K562 (cell line): ENCODE results near the gene PDCD1. TPM values are rescaled to one million over a fixed set of nuclear protein-coding genes. Genes with fewer than 3 reads are reported as not detected.

Experiments
- CCNT2 ChIP-seq: IDR thresholded peaks from 2 replicates; pipeline ENCODE4 v1.6.1; 2011; ENCODE audit warnings: borderline replicate concordance, low read depth, mild to moderate bottlenecking, moderate library complexity, mixed read lengths, low read length; ENCODE audit not compliant: insufficient read length; ENCODE audit errors: extremely low read depth
- CREB3 ChIP-seq: fragments of 450-650 bp; conservative IDR thresholded peaks from 2 replicates; pipeline ENCODE4 v1.6.1; 2016; ENCODE audit warnings: missing genetic modification characterization, low read depth, mild to moderate bottlenecking, missing compliant biosample characterization, moderate library complexity
- CTCFL ChIP-seq: IDR thresholded peaks from 2 replicates; pipeline ENCODE4 v1.6.1; 2011; ENCODE audit warnings: borderline replicate concordance, low read depth, mild to moderate bottlenecking, moderate library complexity, low read length; ENCODE audit not compliant: insufficient read depth, poor library complexity, severe bottlenecking
- CXXC5 ChIP-seq: fragments of 250-450 bp; sonication (Bioruptor Pico); IDR thresholded peaks from 2 replicates; pipeline ENCODE4 v1.8.0; 2022; ENCODE audit warnings: inconsistent platforms, mild to moderate bottlenecking, moderate library complexity
- GATAD2A ChIP-seq: fragments of 450-650 bp; IDR thresholded peaks from 2 replicates; pipeline ENCODE4 v1.6.1; 2017
- HOXB6 ChIP-seq: fragments of 250-450 bp; sonication (Bioruptor Pico); IDR thresholded peaks from 2 replicates; pipeline ENCODE4 v1.5.1; 2022; ENCODE audit warnings: mild to moderate bottlenecking, borderline replicate concordance
- JUN ChIP-seq, 2 experiments: sonication (generic) in 1 of 2; formaldehyde crosslinking in 1 of 2; IDR thresholded peaks; 2 replicates each; pipeline versions ENCODE4 v1.6.1 to v1.8.0; 2012 to 2022; ENCODE audit warnings: borderline replicate concordance in 2 of 2, mild to moderate bottlenecking in 2 of 2, improper control_type of control experiment in 1 of 2, low read depth in 1 of 2, low read length in 1 of 2, missing genetic modification reagents in 1 of 2
- MEIS2 ChIP-seq: fragments of 450-650 bp; IDR thresholded peaks from 2 replicates; pipeline ENCODE4 v1.6.1; 2014; ENCODE audit warnings: mild to moderate bottlenecking; ENCODE audit not compliant: partially characterized antibody
- MYBL2 ChIP-seq, 2 experiments: fragments of 450-650 bp in 1 of 2; sonication (generic) in 1 of 2; formaldehyde crosslinking in 1 of 2; IDR thresholded peaks; 2 replicates each; pipeline versions ENCODE4 v1.6.1 to v1.8.1; 2017 to 2022; ENCODE audit warnings: borderline replicate concordance in 1 of 2, inconsistent platforms in 1 of 2, low read depth in 1 of 2, mild to moderate bottlenecking in 1 of 2, missing genetic modification reagents in 1 of 2, moderate library complexity in 1 of 2
- NEUROD1 ChIP-seq: fragments of 150-350 bp; IDR thresholded peaks from 2 replicates; pipeline ENCODE4 v1.6.1; 2014; ENCODE audit warnings: borderline replicate concordance, low read length, low read depth; ENCODE audit not compliant: partially characterized antibody
- RBBP5 ChIP-seq: fragments of 200-600 bp; sonication (generic); IDR thresholded peaks from 2 replicates; pipeline ENCODE4 v1.6.1; 2012; ENCODE audit warnings: borderline replicate concordance, mild to moderate bottlenecking, low read length, control low read depth, inconsistent platforms; ENCODE audit not compliant: insufficient read depth, poor library complexity, severe bottlenecking
- SRSF9 ChIP-seq: fragments of 200-400 bp; formaldehyde crosslinking; IDR thresholded peaks from 2 replicates; pipeline ENCODE4 v1.6.1; 2017; ENCODE audit warnings: low read depth, low read length, borderline replicate concordance
- U2AF2 ChIP-seq: fragments of 200-400 bp; formaldehyde crosslinking; optimal IDR thresholded peaks from 2 replicates; pipeline ENCODE3; 2017; ENCODE audit warnings: low read depth, mild to moderate bottlenecking, low read length
- YY1 ChIP-seq, 3 experiments: IDR thresholded peaks; 2 replicates each; pipeline ENCODE4 v1.6.1; 2011; ENCODE audit warnings: low read length in 2 of 3, mild to moderate bottlenecking in 2 of 3, moderate library complexity in 2 of 3, borderline replicate concordance in 1 of 3, control low read depth in 1 of 3, low read depth in 1 of 3; ENCODE audit not compliant: insufficient read depth in 3 of 3, insufficient replicate concordance in 2 of 3, control insufficient read depth in 1 of 3, insufficient read length in 1 of 3; ENCODE audit errors: extremely low read depth in 1 of 3
- ZBTB1 ChIP-seq: sonication (generic); formaldehyde crosslinking; IDR thresholded peaks from 2 replicates; pipeline ENCODE4 v1.8.1; 2023; ENCODE audit warnings: missing genetic modification reagents, low read depth, mild to moderate bottlenecking, borderline replicate concordance
- ZNF583 ChIP-seq: fragments of 250-450 bp; sonication (Bioruptor Pico); IDR thresholded peaks from 2 replicates; pipeline ENCODE4 v1.4.0; 2020
- ZNF592 ChIP-seq: fragments of 450-650 bp; IDR thresholded peaks from 2 replicates; pipeline ENCODE4 v1.6.1; 2017; ENCODE audit warnings: antibody characterized with exemption, mild to moderate bottlenecking
- polyA plus RNA-seq, 8 experiments: library from polyadenylated mRNA; depleted of rRNA in 4 of 8; stranded (reverse) in 5 of 8; unstranded in 3 of 8; fragments of >200 nt; fragmentation: Nextera tagmentation in 2 of 8; fragmentation: Illumina TruSeq in 1 of 8; extraction: Ambion mirVana in 2 of 8; extraction: Trizol in 1 of 8; gene quantifications; 2 replicates each; pipeline versions ENCODE4 v1.2.1 to v1.2.3, GENCODE V29; 2011 to 2014; ENCODE audit warnings: inconsistent platforms in 1 of 8, missing spikeins in 1 of 8
- total RNA-seq, 7 experiments: library from RNA; depleted of rRNA in 6 of 7; stranded (reverse); fragments of >200 nt in 6 of 7; fragmentation: Illumina TruSeq in 2 of 7; extraction: Trizol in 2 of 7; gene quantifications; 2 replicates each; pipeline versions ENCODE4 v1.2.1 to v1.2.3, GENCODE V29; 2011 to 2021; ENCODE audit warnings: low replicate concordance in 1 of 7

The PDCD1 gene
- total and polyA plus RNA-seq, 9 of the 15 experiments (the other 6 are each of a cell fraction or from before 2014, with no cell fraction given) = 0.15 to 2.5 (median 1.0) TPM; not detected in 2

- TF ChIP-seq U2AF2 = no peak
- no peak for TF ChIP-seq SRSF9
- TF ChIP-seq MEIS2 = peak; percentile 17
- TF ChIP-seq JUN (IDR thresholded peaks at IDR 0.05; ENCODE audit: borderline replicate concordance, low read depth, low read length) = peak; percentile 42; the same call in 1 of the 2 replicates
- no peak for TF ChIP-seq JUN (CRISPR knock-in tag; IDR thresholded peaks at IDR 0.05; ENCODE audit: borderline replicate concordance)
- TF ChIP-seq MYBL2 (IDR thresholded peaks at IDR 0.05; ENCODE audit: low read depth) = no peak
- no peak for TF ChIP-seq MYBL2 (CRISPR knock-in tag; IDR thresholded peaks at IDR 0.05; ENCODE audit: borderline replicate concordance)
- no peak for TF ChIP-seq GATAD2A
- peak; percentile 17 for TF ChIP-seq NEUROD1
- peak; percentile 45; the same call in 1 of the 2 replicates for TF ChIP-seq ZNF592
- no peak for TF ChIP-seq ZNF583 (CRISPR knock-in tag)
- peak; percentile 56 for TF ChIP-seq CTCFL
- TF ChIP-seq CXXC5 (CRISPR knock-in tag) = peak; percentile 86
- no peak for TF ChIP-seq HOXB6 (CRISPR knock-in tag)
- no peak for TF ChIP-seq CREB3 (tag)
- peak in 2 of 3 experiments; percentile 28 to 50 for TF ChIP-seq YY1 (IDR thresholded peaks at IDR 0.05; ENCODE audit: borderline replicate concordance in 1 of 3, control insufficient read depth in 1 of 3, extremely low read depth in 1 of 3, insufficient read depth in 3 of 3, insufficient read length in 1 of 3, insufficient replicate concordance in 2 of 3, low read depth in 1 of 3, low read length in 2 of 3)
- peak; percentile 61 for TF ChIP-seq RBBP5
- 0 out of 2 replicates have a peak, but pooled peaks have one; percentile 60 for TF ChIP-seq ZBTB1 (CRISPR knock-in tag)
- peak; percentile 95 for TF ChIP-seq CCNT2
Observed at GRCh38 chr2:241844066-241844728, 14.5 kb downstream of the PDCD1 start (continued).
